NT2/D1 (cell line): ENCODE measurements around the gene CYP2B6.
"Not testable (repeated sequence)": the region's sequence is repeated elsewhere in the genome, so short reads cannot be mapped to it uniquely, and the experiment has no call there.

Experiments used
- DNase-seq: peaks from one replicate; pipeline ENCODE4 v3.0.0-alpha.2; 2011; ENCODE audit warnings: low read depth, low spot score
- H3K27me3 ChIP-seq: 2 replicates; pipeline ENCODE4 v1.6.0; 2011; ENCODE audit warnings: mild to moderate bottlenecking; ENCODE audit not compliant: insufficient read length, insufficient read depth
- H3K36me3 ChIP-seq: 2 replicates; pipeline ENCODE4 v1.6.1; 2011; ENCODE audit warnings: mild to moderate bottlenecking, low read length, mixed read lengths; ENCODE audit not compliant: insufficient read depth, insufficient read length
- H3K4me1 ChIP-seq: 2 replicates; pipeline ENCODE4 v1.5.1; 2011; ENCODE audit not compliant: insufficient read depth, insufficient read length
- H3K4me3 ChIP-seq: 2 replicates; pipeline ENCODE4 v1.5.1; 2011; ENCODE audit warnings: low read depth; ENCODE audit not compliant: insufficient read length
- H3K9ac ChIP-seq: 2 replicates; pipeline ENCODE4 v1.6.0; 2011; ENCODE audit warnings: low read depth; ENCODE audit not compliant: insufficient read length
- H3K9me3 ChIP-seq: 2 replicates; pipeline ENCODE4 v1.5.1; 2011; ENCODE audit warnings: mild to moderate bottlenecking, low read length; ENCODE audit not compliant: insufficient read depth
- SUZ12 ChIP-seq: IDR thresholded peaks from 2 replicates; pipeline ENCODE4 v1.6.1; 2011; ENCODE audit not compliant: insufficient read length, insufficient read depth; ENCODE audit errors: extremely low read depth
- YY1 ChIP-seq: IDR thresholded peaks from 2 replicates; pipeline ENCODE4 v1.6.1; 2011; ENCODE audit not compliant: insufficient read length, insufficient read depth
- ZNF274 ChIP-seq: IDR thresholded peaks from 2 replicates; pipeline ENCODE4 v1.6.1; 2011; ENCODE audit warnings: mild to moderate bottlenecking, low read depth, low read length

CYP2B6 gene

DNA sequence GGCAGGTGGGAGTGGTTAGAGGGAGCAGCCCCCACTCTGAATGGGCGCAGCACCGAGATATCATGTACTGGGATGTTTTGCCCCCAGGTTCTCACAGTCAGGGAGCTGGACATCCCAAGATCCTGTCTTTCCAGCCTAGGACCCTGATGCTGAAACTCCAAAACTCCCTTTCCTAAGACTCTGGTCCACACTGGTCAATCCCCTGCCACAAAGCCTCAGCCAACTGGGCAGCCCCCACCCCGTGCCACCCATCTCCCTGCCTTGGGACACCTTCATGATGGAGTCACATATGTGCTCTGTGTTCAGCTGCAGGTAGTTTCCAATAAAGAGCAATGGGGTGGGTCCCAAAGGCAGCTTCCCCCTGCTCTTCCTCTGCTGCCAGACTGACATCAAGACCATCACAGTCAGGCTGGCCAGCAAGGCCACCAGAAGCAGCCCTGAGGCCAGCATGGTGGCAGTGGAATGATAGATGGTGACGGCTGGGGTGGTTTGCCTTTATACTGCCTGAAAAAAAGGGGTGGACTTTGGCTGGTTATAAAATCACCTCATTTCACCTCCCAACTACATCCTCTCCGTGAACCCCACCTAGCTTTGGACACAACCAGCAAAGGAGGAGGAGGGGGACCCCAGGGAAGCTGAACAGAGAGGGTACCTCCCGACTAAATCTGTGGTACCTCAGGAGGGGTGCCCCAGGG, 36.3 kb downstream of the CYP2B6 start:
- Histone ChIP-seq H3K27me3 (no peaks in the 10 kb centered on the region), H3K9ac (no peak overlapping the region), H3K4me1 (no peaks in the 10 kb centered on the region), H3K9me3 (no peaks in the 10 kb centered on the region), H3K4me3 (no peak overlapping the region), H3K36me3 (no peaks in the 10 kb centered on the region)
- DNase-seq = no peak
- TF ChIP-seq SUZ12 (no peak), ZNF274 (no peak), YY1 (no peak)

DNA sequence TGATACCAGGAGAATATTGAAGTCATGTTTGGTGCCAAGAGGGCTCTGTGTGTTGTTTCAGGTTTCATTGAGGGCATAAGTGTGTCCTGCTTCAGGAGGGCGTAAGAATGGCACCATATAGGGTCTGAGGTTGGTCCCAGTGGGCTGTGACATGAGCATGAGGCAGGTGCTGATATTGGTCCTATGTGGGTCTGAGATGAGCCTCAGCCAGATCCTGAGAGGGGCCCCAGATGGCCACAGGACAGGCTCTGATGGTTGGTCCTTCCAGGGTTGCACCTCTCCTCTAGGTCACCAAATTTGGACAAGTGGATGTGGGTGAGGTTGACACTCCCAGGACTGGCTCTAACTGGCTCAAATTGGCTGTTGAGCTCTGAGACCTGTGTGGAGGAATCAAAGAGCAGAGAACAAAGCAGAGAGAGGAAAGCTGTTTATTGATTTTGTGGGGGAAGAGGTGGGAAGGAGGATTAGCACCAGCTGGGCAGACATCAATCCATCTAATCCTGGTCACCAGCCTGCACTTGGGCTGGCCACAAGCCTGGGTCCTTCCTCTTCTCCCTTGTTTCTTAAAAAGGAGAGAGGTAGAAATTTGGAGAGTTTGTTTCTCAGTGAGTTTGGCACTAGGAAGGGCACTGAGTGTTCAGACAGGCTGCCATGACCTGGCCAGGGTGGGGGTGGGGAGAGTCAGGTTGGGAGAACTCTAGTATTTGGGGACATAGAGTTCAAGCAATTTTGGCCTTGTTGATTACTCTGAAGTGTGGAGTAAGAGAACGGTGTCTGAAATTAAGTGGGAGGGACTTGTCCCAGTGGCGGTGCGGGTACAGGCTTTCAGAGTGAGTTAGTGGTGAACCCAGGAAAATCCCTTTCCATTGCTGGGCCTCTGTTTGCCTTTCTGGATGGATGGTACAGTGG, 38.7 kb downstream of the CYP2B6 start:
- H3K4me1 ChIP-seq = no peaks in the 10 kb centered on the region
- no peak for DNase-seq
- no peak overlapping the region for H3K4me3 ChIP-seq
- H3K9ac ChIP-seq = no peak overlapping the region
- no peaks in the 10 kb centered on the region for H3K9me3 ChIP-seq
- H3K36me3 ChIP-seq = no peaks in the 10 kb centered on the region
- TF ChIP-seq YY1 (no peak), ZNF274 (no peak)
- no peaks in the 10 kb centered on the region for H3K27me3 ChIP-seq

DNA sequence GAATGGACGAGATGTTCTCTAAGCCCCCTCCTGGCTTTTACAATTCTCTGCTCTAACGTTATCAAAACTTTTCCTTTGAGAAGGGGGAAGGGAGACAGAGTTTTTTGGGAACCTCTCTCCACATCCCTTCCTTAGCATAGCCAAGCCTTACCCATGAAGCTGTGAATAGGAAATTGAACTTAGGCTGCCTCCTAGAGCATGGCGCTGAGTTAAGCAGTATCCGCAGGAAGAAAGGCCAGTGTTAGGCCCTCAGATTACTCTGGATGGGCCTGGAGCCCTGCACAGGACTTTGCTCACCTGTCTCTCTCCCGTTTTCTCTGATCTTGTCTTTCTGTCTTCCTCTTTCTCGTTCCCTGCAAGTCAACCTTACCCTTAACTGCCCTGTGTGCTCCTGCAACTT, 39.6 kb downstream of the CYP2B6 start:
- Histone ChIP-seq H3K27me3 (no peaks in the 10 kb centered on the region), H3K9me3 (no peaks in the 10 kb centered on the region), H3K4me3 (no peak overlapping the region), H3K36me3 (no peaks in the 10 kb centered on the region), H3K9ac (no peak overlapping the region), H3K4me1 (no peaks in the 10 kb centered on the region)
- no peak for TF ChIP-seq YY1
- TF ChIP-seq ZNF274 = no peak
- no peak for TF ChIP-seq SUZ12
- DNase-seq = no peak

DNA sequence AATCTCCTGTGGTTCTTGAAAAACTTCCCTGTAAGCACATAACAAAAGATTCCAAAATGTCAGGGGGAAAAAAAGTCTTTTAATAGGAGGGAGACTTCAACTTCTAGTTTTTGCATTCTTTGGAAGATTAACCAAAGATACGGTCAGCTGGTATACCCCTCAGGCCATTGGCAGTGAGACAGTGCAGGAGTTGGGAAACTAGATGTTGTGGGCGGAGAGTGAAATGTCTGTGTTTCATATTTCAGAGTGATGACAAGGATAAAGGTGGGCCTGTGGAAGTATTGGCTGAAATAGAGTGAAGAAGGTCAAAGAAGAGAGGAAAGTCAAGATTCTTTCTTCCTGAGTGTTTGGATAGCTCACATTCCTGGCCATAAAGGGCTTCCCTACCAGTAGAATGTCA, 40.8 kb downstream of the CYP2B6 start:
- Histone ChIP-seq H3K4me1 (no peaks in the 10 kb centered on the region), H3K9ac (no peak overlapping the region), H3K4me3 (no peak overlapping the region), H3K9me3 (no peaks in the 10 kb centered on the region), H3K27me3 (no peaks in the 10 kb centered on the region), H3K36me3 (no peaks in the 10 kb centered on the region)
- no peak for DNase-seq
- TF ChIP-seq YY1 (no peak), ZNF274 (no peak), SUZ12 (no peak)

DNA sequence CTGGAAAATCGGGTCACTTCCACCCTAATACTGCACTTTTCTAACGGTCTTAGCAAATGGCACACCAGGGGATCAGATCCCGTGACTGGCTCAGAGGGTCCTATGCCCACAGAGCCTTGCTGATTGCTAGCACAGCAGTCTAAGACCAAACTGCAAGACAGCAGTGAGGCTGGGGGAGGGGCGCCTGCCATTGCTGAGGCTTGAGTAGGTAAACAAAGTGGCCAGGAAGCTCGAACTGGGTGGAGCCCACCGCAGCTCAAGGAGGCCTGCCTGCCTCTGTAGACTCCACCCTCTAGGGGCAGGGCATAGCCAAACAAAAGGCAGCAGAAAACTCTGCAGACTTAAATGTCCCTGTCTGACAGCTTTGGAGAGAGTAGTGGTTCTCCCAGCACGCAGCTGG, 42.2 kb downstream of the CYP2B6 start:
- H3K9ac ChIP-seq, H3K9me3 ChIP-seq, H3K27me3 ChIP-seq, H3K4me1 ChIP-seq, H3K36me3 ChIP-seq, H3K4me3 ChIP-seq: not testable (repeated sequence)
- DNase-seq = peak; percentile 35

DNA sequence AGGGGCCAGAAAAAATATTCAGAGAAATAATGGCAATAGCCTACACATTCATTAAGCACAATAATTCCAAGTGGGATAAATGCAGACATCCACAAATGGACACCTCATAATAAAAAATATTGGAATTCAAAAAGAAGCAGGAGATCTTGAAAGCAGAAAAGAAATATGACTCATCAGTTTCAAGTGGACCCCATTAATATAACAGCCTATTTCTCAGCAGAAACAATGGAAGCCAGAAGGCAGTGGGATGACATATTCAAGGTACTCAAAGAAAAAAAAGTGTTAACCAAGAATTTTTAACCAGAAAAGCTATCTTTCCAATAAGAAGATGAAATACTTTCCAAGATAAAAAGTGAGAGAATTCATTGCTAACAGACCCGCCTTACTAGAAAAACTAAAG, 48.7 kb downstream of the CYP2B6 start:
- H3K4me1 ChIP-seq = no peaks in the 10 kb centered on the region
- H3K9ac ChIP-seq = no peak overlapping the region
- TF ChIP-seq YY1 (no peak), ZNF274 (no peak), SUZ12 (no peak)
- DNase-seq = no peak
- no peaks in the 10 kb centered on the region for H3K27me3 ChIP-seq
- peaks cover 11% of the 10 kb centered on the region; the same call in 1 of the 2 replicates for H3K9me3 ChIP-seq
- H3K36me3 ChIP-seq = no peaks in the 10 kb centered on the region
- no peak overlapping the region for H3K4me3 ChIP-seq

DNA sequence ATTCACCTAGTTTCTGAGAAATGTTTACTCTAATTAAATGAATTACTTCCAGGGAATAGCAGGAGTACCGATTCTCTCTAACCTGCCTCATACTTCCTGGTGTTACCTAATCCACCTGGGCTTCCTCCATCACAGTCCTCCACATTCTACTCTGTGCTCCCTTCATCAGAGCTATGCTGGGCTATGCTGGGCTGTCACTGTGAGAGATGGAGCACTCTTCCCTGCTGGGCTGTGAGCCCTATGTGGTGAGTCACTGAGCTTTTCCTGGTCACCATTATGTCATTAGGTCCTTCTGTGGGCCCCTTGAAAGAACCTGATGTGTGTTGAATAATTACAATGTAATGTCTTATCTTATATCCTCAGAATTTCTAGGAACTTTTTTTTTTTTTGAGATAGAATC, 54.0 kb downstream of the CYP2B6 start:
- DNase-seq, H3K27me3 ChIP-seq, H3K9me3 ChIP-seq, H3K4me1 ChIP-seq, H3K9ac ChIP-seq, H3K4me3 ChIP-seq, H3K36me3 ChIP-seq: not testable (repeated sequence)

DNA sequence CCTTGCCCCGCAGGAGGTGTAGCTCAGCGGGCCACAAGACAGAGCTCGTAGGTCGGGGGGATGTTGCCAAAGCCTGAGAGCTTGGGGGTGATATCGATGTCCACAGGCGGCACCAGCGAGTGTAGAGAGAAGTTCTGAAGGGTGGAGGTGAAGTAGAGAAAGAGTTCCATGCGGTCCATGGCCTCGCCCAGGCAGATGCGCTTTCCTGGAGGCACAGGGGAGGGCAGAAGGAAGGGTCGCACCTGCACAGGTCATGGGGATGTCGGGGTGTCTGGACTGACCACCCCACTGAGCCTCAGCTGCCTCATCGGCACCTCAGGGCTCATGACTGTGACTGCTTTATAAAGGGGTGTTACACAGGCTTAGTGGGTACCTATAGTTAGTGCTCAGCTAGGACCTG, 59.3 kb downstream of the CYP2B6 start:
- no peaks in the 10 kb centered on the region for H3K36me3 ChIP-seq
- DNase-seq = no peak
- no peaks in the 10 kb centered on the region for H3K9me3 ChIP-seq
- H3K9ac ChIP-seq = no peak overlapping the region
- H3K4me1 ChIP-seq = no peaks in the 10 kb centered on the region
- no peaks in the 10 kb centered on the region for H3K27me3 ChIP-seq
- TF ChIP-seq YY1 (no peak), SUZ12 (no peak), ZNF274 (no peak)
- H3K4me3 ChIP-seq = no peak overlapping the region

DNA sequence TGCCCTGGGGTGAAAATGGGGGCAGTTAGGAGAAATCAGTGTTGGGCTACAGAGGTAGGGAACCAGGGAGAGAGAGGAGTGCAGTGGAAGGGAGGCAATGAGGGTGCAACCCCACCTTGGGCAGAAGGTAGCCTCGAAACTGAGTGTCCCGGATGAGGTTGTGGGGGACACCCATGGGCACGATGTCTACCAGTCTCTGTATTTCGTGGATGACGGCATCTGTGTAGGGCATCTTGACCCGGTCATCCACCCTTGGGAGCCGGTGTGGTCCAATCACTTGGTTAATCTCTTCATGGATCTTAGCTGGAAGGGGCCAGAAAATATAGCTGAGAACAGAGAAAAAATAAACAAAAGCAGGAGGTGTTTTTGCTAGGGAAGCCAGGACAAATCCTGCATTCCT, 61.1 kb downstream of the CYP2B6 start:
- H3K4me3 ChIP-seq, H3K36me3 ChIP-seq, H3K27me3 ChIP-seq, DNase-seq, H3K4me1 ChIP-seq, H3K9me3 ChIP-seq, H3K9ac ChIP-seq: not testable (repeated sequence)

DNA sequence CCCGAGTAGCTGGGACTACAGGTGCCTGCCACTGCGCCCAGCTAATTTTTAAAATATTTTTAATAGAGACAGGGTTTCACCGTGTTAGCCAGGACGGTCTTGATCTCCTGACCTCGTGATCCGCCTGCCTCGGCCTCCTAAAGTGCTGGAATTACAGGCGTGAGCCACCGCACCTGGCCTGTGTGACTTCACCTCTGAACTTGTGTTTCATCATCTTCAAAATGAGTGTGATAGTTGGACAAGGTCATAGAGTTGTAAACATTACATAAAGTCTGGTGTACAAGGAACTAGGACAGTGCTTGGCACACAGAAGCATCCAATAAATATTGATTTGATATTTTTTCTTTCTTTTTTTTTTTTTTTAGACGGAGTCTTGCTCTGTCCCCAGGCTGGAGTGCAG, 62.2 kb downstream of the CYP2B6 start:
- H3K4me1 ChIP-seq, DNase-seq: not testable (repeated sequence)

More for the DNA sequence above, 62.2 kb downstream of the CYP2B6 start:
- not testable (repeated sequence) for H3K9ac ChIP-seq, H3K36me3 ChIP-seq, H3K9me3 ChIP-seq, H3K27me3 ChIP-seq, H3K4me3 ChIP-seq
